Stimulated activated CD8-positive, alpha-beta memory T cell treated with anti-CD3 and anti-CD28 coated beads, Interleukin-15, amount 100 ng/mL, for 4 hours (primary cell): ENCODE data around the gene GNS.
"Not testable (repeated sequence)": the region's sequence is repeated elsewhere in the genome, so short reads cannot be mapped to it uniquely, and the experiment has no call there.

ENCODE experiments used
- DNase-seq, 2 donors: peaks; one replicate each; pipeline ENCODE4 v3.0.0-alpha.2; 2020; ENCODE audit warnings: low read depth in 2 of 2

The GNS gene

DNA sequence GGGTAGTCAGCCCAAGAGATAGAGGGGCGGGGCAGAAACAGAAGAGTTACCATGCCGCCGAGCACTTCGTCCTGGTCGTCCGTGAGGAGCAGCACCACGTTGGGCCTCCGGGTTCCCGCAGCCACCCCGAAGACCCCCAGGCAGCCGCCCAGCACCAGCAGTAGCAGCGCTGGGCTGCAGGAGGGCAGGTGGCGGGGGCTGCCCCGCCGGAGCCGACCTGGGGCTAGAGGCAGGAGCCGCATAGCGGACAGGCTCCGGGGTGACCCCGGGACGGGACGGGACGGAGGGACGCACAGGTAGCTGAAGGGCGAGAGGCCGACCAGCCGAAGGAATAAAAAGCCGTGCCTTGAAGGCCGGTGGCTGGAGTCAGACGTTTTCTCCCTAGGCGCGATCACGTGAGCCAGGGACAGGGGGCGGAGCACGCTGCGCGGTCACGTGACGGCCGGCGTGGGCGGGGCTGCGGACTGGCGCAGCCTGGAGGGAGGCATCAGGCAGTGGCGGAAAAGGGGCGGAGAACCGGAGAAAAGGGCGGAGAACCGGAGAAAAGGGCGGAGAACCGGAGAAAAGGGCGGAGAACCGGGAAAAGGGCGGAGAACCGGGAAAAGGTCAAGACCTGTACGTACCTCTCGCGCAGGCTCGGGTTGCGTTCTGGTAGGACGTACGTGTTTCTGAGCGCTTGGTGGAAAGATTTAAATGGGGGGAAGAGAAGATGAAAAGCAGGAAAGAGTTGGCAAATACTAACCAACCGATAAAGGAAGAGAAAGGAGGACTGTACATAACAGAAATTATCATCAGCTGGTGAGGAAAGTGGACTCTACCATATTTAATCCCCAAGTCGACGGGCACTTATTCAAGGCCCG lies at the start of gene GNS:
TSS of gene GNS (minus strand) at position 372 of the 860 bp plus-strand sequence. CDS start at position 242, 130 bp downstream.
- DNase-seq = peak; percentile 85 to 86

GRCh38 chr12:64808110-64808509 lies 48.9 kb upstream of the GNS start:
- no peak for DNase-seq

GRCh38 chr12:64806593-64807460 lies 47.6 kb upstream of the GNS start:
- no peak for DNase-seq

GRCh38 chr12:64806173-64806572 lies 47.0 kb upstream of the GNS start:
- DNase-seq = no peak

GRCh38 chr12:64802180-64802775 lies 43.1 kb upstream of the GNS start:
- DNase-seq = not testable (repeated sequence)

- no peak for DNase-seq
These were observed 42.2 kb upstream of the GNS start for GRCh38 chr12:64801381-64801780.

- DNase-seq = no peak
These were observed 41.4 kb upstream of the GNS start for GRCh38 chr12:64800640-64801039.

DNA sequence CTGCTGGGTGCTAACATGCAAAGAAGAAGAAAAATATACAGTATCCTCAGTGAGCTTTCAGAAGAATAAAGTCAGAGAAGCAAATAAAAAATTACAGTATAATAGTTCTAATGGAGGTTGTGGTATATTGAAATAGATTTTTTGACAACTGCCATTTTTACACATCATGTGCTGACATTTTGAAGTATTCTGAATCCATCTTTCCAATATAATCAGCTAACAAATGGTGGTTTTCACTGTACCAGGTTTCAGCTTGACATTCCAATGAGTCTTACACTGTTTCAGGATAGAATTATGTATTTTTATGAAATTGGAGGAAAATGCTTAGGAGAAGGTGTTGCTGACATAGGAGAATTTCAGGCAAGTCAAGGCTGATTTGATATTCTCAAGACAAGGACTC lies 39.0 kb upstream of the GNS start:
- no peak for DNase-seq

GRCh38 chr12:64797156-64797555 lies 38.0 kb upstream of the GNS start:
- no peak for DNase-seq

- peak in 1 of 2 donors; percentile 32 for DNase-seq
These were observed 37.1 kb upstream of the GNS start for GRCh38 chr12:64796205-64796845.

GRCh38 chr12:64794305-64794704 lies 35.1 kb upstream of the GNS start:
- DNase-seq = no peak

- no peak for DNase-seq
These were observed 34.4 kb upstream of the GNS start for GRCh38 chr12:64793610-64794009.

GRCh38 chr12:64792128-64792527 lies 32.9 kb upstream of the GNS start:
- no peak for DNase-seq

GRCh38 chr12:64791036-64791435 lies 31.8 kb upstream of the GNS start:
- no peak for DNase-seq

GRCh38 chr12:64790166-64790565 lies 31.0 kb upstream of the GNS start:
- DNase-seq = no peak

GRCh38 chr12:64785838-64786237 lies 26.6 kb upstream of the GNS start:
- DNase-seq = no peak

DNA sequence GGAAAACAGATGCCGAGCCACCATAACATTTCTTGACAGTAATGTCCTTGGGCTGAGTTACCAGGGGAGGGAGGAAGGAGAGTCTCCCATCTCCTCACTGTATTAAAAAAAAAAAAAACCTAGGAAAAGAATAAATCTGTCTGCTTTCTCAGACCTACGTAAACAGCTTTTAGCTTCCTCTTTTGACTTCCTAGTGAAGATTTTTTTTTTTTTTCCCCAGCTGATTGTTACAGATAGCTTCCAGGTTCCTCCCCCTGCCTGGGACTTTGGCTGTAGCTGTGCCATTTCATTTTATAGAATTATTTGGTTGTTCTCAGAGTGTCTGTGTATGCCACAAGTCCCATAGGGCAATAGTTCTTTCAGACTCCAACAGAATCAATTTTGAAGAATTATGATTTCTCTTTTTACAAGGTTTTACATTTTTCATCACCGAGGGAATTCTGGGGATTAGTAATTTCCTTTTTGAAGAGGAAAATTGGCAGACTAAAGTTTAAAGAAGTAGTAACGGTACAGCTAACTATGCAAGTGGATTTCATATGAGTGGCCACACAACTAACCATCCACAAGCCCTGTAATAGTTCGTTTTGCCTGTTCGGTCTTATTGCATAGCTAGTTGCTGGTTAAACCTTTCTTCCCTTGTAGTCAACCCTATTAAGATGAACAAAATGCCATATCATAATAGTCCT lies 23.1 kb upstream of the GNS start:
- no peak for DNase-seq

DNA sequence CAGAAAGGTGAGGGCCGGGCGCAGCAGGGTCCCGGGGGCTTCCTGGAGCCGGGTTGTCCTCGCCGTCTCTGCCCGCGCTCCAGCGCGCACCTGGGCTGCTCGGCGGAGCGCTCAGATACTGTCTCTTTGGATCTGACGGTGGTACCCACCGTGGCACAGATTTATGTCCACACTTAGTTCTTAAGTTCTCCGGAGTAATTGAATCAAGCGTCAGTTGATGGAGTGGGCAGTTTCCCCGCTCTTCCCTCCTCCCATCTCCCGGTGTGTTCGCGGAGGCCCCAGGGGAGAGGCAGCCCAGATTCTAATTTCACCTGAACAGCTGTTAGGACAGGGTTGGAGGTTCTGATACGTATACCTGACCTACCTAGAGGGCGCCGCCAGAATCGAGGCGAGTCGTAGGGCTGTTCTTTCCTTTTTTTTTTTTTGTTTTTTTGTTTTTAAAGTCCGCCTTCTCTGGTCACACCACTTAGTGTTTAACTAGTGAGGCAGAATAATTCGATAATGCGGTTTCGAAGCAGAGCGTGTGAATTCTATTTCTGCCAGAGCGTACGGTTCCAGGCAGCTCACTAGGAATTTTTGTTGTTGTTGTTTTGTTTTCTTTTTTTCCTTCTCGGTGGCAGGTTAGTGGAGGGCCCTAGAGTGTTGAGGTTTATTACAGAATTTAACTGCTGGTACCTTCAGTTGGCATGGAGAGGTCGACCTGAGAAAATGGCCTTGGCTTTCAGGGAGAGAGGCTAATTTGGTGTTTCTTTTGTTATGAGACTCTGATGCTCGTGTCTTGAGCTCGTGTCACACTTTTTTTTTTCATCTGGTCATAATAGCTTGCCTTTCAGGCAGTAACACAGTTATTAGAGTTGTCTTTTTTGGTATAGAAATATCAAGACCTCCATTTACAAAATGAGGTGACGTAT lies 22.3 kb upstream of the GNS start:
- no peak for DNase-seq

DNA sequence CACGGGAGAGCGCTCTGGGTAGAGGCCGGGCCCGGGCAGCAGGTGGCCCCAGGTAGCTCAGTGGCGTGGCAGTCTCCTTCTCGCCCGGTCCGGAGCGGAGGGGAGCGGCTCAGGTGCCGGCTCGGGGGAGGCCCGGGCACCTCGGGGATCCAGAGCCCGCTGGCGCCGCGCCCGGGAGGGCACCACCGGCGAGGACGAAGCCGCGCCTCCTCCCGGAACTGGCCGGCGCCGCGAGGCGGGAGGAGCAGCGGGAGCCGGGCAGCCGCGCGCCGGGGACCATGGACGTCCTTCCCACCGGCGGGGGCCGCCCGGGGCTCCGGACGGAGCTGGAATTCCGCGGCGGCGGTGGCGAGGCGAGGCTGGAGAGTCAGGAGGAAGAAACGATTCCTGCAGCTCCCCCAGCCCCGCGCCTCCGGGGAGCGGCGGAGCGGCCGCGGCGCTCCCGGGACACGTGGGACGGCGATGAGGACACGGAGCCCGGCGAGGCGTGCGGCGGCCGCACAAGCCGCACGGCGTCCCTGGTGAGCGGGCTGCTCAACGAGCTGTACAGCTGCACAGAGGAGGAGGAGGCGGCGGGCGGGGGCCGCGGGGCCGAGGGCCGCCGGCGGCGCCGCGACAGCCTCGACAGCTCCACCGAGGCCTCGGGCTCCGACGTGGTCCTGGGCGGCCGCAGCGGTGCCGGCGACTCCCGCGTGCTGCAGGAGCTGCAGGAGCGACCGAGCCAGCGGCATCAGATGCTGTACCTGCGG lies 21.5 kb upstream of the GNS start:
- no peak for DNase-seq
